ENCODE results near the gene FOXP1.

The FOXP1 gene

DNA sequence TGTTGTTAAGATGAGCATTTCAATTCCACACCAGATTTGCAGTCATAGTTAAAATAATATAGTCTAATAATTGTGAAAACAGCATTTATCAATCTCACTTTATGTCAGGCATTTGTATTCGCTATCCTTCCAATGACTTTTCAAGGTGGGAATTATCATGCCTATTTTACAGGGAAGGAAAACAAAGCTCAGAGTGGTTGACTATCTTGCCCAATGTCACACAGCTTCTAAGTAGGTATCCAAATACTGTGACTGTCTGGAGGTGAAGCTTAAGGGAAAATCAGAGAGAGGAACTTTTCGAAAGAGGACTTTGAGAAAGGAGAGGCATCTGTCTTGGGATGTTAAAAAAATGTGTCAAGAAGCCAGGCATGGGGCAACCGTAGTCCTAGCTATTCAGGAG, 443.1 kb downstream of the FOXP1 start:
- TF ChIP-seq SNAI2 (CRISPR knock-in tag; IDR thresholded peaks at IDR 0.05) (no peak), ZFP30 (CRISPR knock-in tag; IDR thresholded peaks at IDR 0.05) (no peak), ZNF70 (CRISPR knock-in tag; IDR thresholded peaks at IDR 0.05) (no peak), ZFP3 (CRISPR knock-in tag; IDR thresholded peaks at IDR 0.05) (no peak), ZNF565 (CRISPR knock-in tag; conservative IDR thresholded peaks at IDR 0.05; ENCODE audit: low read depth) (no peak), ISL1 (CRISPR knock-in tag; IDR thresholded peaks at IDR 0.05) (no peak), PPARA (CRISPR knock-in tag; IDR thresholded peaks at IDR 0.05; ENCODE audit: borderline replicate concordance) (no peak), RARB (CRISPR knock-in tag; IDR thresholded peaks at IDR 0.05) (no peak), BACH2 (CRISPR knock-in tag; IDR thresholded peaks at IDR 0.05; ENCODE audit: borderline replicate concordance) (no peak), ESRRG (CRISPR knock-in tag; IDR thresholded peaks at IDR 0.05) (no peak), TOX (CRISPR knock-in tag; IDR thresholded peaks at IDR 0.05; ENCODE audit: borderline replicate concordance) (no peak), CSDC2 (CRISPR knock-in tag; IDR thresholded peaks at IDR 0.05) (no peak), TSHZ2 (CRISPR knock-in tag; IDR thresholded peaks at IDR 0.05) (no peak), TCF4 (CRISPR knock-in tag; IDR thresholded peaks at IDR 0.05; ENCODE audit: borderline replicate concordance) (no peak), ZC3H10 (CRISPR knock-in tag; IDR thresholded peaks at IDR 0.05) (no peak), ARNTL (CRISPR knock-in tag; IDR thresholded peaks at IDR 0.05; ENCODE audit: borderline replicate concordance, low read depth) (no peak)
- TF ChIP-seq, protein P1, sequence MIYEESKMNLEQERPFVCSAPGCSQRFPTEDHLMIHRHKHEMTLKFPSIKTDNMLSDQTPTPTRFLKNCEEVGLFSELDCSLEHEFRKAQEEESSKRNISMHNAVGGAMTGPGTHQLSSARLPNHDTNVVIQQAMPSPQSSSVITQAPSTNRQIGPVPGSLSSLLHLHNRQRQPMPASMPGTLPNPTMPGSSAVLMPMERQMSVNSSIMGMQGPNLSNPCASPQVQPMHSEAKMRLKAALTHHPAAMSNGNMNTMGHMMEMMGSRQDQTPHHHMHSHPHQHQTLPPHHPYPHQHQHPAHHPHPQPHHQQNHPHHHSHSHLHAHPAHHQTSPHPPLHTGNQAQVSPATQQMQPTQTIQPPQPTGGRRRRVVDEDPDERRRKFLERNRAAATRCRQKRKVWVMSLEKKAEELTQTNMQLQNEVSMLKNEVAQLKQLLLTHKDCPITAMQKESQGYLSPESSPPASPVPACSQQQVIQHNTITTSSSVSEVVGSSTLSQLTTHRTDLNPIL (CRISPR knock-in tag; IDR thresholded peaks at IDR 0.05; ENCODE audit: low read depth), result no peak
- TF ChIP-seq, protein P2, sequence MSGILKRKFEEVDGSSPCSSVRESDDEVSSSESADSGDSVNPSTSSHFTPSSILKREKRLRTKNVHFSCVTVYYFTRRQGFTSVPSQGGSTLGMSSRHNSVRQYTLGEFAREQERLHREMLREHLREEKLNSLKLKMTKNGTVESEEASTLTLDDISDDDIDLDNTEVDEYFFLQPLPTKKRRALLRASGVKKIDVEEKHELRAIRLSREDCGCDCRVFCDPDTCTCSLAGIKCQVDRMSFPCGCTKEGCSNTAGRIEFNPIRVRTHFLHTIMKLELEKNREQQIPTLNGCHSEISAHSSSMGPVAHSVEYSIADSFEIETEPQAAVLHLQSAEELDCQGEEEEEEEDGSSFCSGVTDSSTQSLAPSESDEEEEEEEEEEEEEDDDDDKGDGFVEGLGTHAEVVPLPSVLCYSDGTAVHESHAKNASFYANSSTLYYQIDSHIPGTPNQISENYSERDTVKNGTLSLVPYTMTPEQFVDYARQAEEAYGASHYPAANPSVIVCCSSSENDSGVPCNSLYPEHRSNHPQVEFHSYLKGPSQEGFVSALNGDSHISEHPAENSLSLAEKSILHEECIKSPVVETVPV (CRISPR knock-in tag; IDR thresholded peaks at IDR 0.05), result no peak
- TF ChIP-seq, protein P3, sequence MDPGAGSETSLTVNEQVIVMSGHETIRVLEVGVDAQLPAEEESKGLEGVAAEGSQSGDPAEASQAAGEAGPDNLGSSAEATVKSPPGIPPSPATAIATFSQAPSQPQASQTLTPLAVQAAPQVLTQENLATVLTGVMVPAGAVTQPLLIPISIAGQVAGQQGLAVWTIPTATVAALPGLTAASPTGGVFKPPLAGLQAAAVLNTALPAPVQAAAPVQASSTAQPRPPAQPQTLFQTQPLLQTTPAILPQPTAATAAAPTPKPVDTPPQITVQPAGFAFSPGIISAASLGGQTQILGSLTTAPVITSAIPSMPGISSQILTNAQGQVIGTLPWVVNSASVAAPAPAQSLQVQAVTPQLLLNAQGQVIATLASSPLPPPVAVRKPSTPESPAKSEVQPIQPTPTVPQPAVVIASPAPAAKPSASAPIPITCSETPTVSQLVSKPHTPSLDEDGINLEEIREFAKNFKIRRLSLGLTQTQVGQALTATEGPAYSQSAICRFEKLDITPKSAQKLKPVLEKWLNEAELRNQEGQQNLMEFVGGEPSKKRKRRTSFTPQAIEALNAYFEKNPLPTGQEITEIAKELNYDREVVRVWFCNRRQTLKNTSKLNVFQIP (CRISPR knock-in tag; IDR thresholded peaks at IDR 0.05; ENCODE audit: borderline replicate concordance, low read depth), result no peak
- ATAC-seq, result no peak

GRCh38 chr3:71139496-71139895, 444.0 kb downstream of the FOXP1 start:
- TF ChIP-seq, protein P3 (CRISPR knock-in tag; IDR thresholded peaks at IDR 0.05; ENCODE audit: borderline replicate concordance, low read depth), result no peak
- TF ChIP-seq BACH2 (CRISPR knock-in tag; IDR thresholded peaks at IDR 0.05; ENCODE audit: borderline replicate concordance) (no peak), ZNF70 (CRISPR knock-in tag; IDR thresholded peaks at IDR 0.05) (no peak), ZNF565 (CRISPR knock-in tag; conservative IDR thresholded peaks at IDR 0.05; ENCODE audit: low read depth) (no peak)
- TF ChIP-seq, protein P1 (CRISPR knock-in tag; IDR thresholded peaks at IDR 0.05; ENCODE audit: low read depth), result no peak
- ATAC-seq, result no peak

DNA sequence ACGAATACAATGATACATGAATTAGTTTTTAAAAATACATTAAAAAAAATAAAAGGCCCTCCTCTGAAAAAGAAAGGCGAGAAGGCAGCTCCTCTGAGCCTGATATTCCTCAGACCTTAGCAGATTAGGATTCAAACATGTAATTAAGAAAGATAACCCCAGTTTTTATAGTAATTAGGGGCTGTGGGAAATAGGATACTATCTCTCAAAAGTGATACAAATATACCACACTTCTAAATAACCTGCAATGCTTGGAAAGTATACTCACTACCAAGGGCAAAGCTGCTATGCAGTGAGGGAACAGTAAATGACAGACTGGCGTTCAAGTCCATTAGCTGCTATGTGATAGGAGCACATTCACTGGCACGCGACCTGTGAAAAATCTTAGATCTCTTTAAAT, 445.1 kb downstream of the FOXP1 start:
- no peak for ATAC-seq
- TF ChIP-seq SNAI2 (CRISPR knock-in tag; IDR thresholded peaks at IDR 0.05), result no peak
- TF ChIP-seq ZFP30 (CRISPR knock-in tag; IDR thresholded peaks at IDR 0.05), result no peak
- TF ChIP-seq, protein P2 (CRISPR knock-in tag; IDR thresholded peaks at IDR 0.05), result no peak
- TF ChIP-seq ZNF565 (CRISPR knock-in tag; conservative IDR thresholded peaks at IDR 0.05; ENCODE audit: low read depth), result no peak
- no peak for TF ChIP-seq RARB (CRISPR knock-in tag; IDR thresholded peaks at IDR 0.05)
- TF ChIP-seq, protein P3 (CRISPR knock-in tag; IDR thresholded peaks at IDR 0.05; ENCODE audit: borderline replicate concordance, low read depth), result no peak
- TF ChIP-seq OSR1 (CRISPR knock-in tag; IDR thresholded peaks at IDR 0.05), result no peak
- no peak for TF ChIP-seq ESRRG (CRISPR knock-in tag; IDR thresholded peaks at IDR 0.05)
- no peak for TF ChIP-seq GLIS3 (CRISPR knock-in tag; IDR thresholded peaks at IDR 0.05)
- TF ChIP-seq TCF4 (CRISPR knock-in tag; IDR thresholded peaks at IDR 0.05; ENCODE audit: borderline replicate concordance), result no peak
- TF ChIP-seq TOX (CRISPR knock-in tag; IDR thresholded peaks at IDR 0.05; ENCODE audit: borderline replicate concordance), result no peak

Data from SK-N-SH treated with all-trans-retinoic acid at 6 μM for 48 hours (cell line).